Right lobe of liver (tissue), 4 donors: ENCODE data around the gene DLX1.

Experiments used
- POLR2A ChIP-seq: fragments of 450-650 bp; IDR thresholded peaks from one replicate; pipeline ENCODE4 v1.6.1; 2017; ENCODE audit warnings: antibody characterized with exemption, mild to moderate bottlenecking
- TF ChIP-seq, protein P1 (sequence below), 4 donors: fragments of 200-600 bp in 3 of 4; fragments of 450-650 bp in 1 of 4; IDR thresholded peaks; one replicate each; pipeline versions ENCODE4 v1.5.1 to v1.8.0; 2016 to 2022; ENCODE audit warnings: antibody characterized with exemption in 4 of 4, mild to moderate bottlenecking in 2 of 4
- donor health status: DM: no; HTN: no; CAD: no.
- donor health status: DM: no; HTN: no; CAD: no.
- donor health status: DM: no; HTN: yes; CAD: no.

DNA sequence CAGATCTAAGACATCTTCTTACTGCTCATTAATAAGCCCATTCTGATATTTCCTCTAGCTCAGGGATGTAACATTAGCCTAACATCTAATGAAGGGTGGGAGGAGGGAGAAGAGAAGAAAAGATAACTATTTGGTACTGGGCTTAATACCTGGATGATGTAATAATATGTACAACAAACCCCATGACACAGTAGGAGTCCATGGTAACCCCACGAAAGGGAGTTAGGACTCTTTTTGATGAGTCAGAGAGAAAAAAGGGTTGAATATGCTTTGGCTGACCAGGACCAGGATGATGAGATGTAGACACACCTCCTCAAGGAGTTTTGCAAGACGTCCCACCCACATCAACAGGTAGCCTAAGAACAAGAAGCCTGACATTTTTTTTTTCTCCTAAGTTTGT, 51.8 kb downstream of the DLX1 start:
- TF ChIP-seq, protein P1, sequence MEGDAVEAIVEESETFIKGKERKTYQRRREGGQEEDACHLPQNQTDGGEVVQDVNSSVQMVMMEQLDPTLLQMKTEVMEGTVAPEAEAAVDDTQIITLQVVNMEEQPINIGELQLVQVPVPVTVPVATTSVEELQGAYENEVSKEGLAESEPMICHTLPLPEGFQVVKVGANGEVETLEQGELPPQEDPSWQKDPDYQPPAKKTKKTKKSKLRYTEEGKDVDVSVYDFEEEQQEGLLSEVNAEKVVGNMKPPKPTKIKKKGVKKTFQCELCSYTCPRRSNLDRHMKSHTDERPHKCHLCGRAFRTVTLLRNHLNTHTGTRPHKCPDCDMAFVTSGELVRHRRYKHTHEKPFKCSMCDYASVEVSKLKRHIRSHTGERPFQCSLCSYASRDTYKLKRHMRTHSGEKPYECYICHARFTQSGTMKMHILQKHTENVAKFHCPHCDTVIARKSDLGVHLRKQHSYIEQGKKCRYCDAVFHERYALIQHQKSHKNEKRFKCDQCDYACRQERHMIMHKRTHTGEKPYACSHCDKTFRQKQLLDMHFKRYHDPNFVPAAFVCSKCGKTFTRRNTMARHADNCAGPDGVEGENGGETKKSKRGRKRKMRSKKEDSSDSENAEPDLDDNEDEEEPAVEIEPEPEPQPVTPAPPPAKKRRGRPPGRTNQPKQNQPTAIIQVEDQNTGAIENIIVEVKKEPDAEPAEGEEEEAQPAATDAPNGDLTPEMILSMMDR (IDR thresholded peaks at IDR 0.05) = no peak
- no peak for TF ChIP-seq POLR2A
